Measurements from ENCODE around the gene CBLB.
"Not testable (repeated sequence)": the region's sequence is repeated elsewhere in the genome, so short reads cannot be mapped to it uniquely, and the experiment has no call there.

The CBLB gene

GRCh38 chr3:105815331-105815730 is 53.5 kb downstream of the CBLB start:
- not testable (repeated sequence) for DNase-seq

DNA sequence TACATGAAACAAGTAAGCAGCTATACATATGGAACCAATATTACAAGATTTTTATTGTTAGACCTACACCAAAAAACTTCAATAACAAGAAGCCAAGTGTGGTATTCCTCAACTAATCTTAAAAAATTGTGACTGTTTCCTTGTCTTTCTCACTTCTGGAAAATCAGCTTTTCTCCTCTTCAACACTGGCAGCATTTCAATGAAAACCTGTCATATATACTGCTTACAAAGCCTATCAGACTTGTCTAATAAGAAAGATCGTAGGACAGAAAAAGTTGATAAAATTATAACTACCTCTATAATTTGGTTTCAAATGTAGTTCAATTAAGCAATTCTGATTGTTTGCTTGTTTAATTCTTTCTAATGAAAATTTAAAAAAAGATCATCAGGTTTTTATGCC is 55.1 kb downstream of the CBLB start:
- DNase-seq: no peak

GRCh38 chr3:105812194-105812586 is 56.6 kb downstream of the CBLB start:
- no peak for DNase-seq

DNA sequence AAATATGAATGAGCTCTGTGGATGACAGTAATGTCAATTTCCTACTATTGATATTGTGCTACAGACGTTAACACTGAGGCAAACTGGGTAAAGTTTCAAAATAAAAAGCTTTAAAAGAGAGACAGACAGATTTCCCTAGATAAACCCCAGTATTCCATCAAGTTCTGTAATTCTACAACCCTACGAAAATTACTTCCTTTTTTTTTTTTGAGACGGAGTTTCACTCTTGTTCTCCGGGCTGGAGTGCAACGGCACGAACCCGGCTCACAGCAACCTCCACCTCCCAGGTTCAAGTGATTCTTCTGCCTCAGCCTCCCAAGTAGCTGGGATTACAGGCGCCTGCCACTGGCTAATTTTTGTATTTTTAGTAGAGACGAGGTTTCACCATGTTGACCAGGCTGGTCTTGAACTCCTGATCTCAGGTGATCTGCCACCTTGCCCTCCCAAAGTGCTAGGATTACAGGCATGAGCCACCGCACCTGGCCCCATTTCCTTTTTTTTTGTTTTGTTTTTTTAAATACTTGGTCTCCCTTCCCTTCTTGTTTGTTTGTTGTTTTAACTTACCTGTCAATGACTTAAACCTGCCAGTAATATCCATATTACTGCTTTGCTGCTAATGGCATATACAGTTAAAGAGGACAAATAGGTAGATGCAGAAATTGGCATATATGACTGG is 57.2 kb downstream of the CBLB start:
- DNase-seq: no peak

- DNase-seq: no peak
Observed at GRCh38 chr3:105809208-105809888, 59.5 kb downstream of the CBLB start.

DNA sequence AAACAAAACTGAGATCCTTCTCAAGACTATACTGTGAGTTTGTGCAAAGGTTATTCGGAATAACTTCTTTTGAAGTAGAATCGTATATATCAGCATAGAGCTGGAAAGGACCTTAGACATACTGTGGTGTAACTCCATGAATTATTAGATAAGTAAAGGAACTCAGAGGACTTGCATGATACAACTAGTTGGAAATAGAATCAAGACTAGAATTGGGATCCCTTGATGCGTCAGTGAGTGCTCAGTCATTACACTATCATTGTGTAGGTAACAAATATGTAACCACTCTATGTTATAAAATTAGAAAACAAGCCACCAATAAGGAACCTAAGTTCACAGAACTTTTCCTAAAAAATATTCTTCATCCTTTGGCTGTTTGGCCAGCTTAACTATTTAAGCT is 61.1 kb downstream of the CBLB start:
- DNase-seq: no peak

- DNase-seq: no peak
Observed at GRCh38 chr3:105807146-105807545, 61.7 kb downstream of the CBLB start.

DNA sequence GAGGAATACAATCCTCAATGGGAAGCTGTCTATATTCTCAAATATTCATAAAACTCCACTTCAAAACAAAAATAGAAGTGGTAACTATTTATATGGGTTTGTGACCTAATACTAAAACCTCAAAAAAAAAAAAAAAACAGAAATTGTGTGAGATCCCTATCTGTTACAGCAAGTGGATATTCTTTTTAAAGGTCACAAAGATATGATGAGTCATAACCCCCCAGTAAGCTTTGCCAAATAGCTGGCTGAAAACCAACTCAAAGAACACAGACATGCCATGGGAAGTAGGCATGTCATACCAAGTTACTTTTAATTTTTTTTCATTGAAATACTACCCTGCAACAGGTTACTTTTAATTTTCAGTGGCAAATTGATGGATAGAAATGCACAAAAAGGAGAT is 62.5 kb downstream of the CBLB start:
- DNase-seq: peak in 2 of 5 experiments; percentile 68 to 92

DNA sequence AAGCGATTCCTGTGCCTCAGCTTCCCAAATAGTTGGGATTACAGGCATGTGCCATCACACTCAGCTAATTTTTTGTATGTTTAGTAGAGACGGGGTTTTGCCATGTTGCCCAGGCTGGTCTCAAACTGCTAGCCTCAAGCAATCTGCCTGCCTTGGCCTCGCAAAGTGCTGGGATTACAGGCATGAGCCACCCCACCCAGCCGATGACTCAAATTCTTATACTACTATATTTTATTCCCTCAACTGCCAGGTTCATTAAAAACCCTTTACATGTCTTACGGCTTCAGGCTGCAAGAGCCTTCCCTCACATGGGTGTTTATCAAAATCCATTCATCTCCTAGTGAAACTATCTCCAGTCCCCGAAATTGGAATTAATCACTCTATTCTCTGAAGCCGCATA is 63.4 kb downstream of the CBLB start:
- DNase-seq: no peak

GRCh38 chr3:105802118-105802706 is 66.6 kb downstream of the CBLB start:
- no peak for DNase-seq

DNA sequence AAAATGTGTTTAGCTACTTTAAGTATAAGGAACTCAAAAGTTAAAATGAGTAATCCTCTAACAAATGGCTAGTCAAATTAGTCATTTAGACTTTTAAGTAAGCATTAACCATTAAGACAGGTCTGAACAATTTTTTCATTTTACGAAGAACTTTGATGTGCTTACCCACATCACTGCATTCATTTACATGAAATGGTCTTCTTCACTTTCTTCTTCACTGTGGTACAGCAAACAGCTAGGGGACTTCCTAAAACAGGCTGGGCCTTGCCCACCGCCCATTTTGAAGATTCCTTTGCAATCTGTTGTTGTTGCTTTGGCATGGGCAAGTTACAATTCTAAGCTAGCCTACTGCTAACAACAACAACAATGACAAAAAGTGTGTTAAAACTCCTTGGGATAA is 67.4 kb downstream of the CBLB start:
- DNase-seq: no peak

- no peak for DNase-seq
Observed at GRCh38 chr3:105800320-105800719, 68.5 kb downstream of the CBLB start.

DNA sequence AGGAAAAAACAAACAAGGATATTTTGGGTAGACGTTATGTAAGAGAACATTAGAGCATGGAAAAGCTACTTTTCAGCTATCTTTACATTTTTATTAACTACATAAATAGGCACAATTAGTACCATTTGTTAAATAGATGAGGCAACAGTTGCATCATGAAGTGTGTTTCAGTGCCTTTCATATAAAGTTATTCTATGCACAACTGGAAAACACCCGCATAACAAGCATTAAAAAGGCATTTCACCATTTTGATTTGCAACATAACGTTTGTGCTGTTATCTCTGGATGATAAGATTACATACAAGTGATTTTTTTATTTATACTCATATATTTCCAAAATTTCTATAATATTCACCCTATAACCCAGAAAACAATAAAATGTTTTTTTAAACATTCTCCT is 69.5 kb downstream of the CBLB start:
- no peak for DNase-seq

GRCh38 chr3:105798381-105798934 is 70.4 kb downstream of the CBLB start:
- peak in 1 of 5 experiments; percentile 63 for DNase-seq

DNA sequence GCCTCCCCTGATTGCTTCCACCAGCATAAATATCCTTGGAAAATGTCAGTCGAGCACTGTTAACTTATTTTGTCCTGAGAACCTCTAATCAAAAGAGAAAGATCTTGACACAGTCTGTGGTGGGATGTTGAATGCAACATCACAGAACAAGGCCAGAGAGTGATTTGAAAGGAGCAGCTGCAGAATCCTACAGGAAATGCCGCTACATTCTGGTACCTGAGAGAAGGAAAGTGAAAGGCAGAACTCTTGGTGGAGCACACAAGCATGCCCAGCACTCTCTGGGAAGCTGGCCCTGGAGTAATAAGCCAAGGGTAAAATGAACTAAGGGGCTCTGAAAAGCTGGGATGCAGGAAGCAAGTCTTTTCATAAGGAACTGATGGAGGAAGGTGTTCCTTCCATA is 75.8 kb downstream of the CBLB start:
- no peak for DNase-seq

GRCh38 chr3:105791919-105792786 is 76.7 kb downstream of the CBLB start:
- DNase-seq: no peak

GRCh38 chr3:105791131-105791530 is 77.7 kb downstream of the CBLB start:
- DNase-seq: no peak

DNA sequence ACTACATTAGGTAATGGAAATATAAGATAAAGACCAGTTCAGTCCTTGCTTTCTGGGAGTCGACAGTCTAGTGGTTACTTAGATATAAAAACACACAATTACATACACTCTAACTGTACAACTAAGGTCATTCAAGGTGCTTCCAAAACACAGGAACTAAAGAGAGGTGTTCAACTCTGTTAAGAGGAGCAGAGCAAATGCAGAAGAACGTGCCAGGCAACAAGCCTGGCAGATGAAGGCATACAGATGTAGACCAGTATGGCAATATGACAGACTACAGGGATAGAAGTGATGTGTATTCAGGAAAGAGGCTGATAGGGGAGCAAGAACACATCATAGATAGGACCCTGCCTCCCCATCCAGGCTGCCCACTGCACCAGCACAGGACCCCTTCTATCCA is 78.3 kb downstream of the CBLB start:
- no peak for DNase-seq

DNA sequence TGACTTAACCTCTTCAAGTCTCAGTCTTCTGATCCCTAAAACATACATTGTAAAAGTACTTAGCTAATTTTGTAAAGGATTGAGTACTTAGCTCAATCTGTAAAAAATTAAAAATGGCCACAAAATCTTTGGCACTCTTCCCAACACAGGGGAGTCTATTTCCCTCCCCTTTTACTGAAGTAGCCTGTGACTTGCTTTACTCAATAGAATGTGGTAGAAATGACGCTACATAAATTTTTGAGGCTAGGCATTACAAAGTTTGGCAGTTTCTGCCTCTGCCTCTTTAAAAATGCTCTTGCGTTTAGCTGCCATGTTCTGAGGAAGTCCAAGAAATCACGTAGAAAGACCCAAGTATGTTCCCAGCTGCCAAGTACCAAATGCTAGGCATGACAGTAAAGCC is 80.2 kb downstream of the CBLB start:
- no peak for DNase-seq

DNA sequence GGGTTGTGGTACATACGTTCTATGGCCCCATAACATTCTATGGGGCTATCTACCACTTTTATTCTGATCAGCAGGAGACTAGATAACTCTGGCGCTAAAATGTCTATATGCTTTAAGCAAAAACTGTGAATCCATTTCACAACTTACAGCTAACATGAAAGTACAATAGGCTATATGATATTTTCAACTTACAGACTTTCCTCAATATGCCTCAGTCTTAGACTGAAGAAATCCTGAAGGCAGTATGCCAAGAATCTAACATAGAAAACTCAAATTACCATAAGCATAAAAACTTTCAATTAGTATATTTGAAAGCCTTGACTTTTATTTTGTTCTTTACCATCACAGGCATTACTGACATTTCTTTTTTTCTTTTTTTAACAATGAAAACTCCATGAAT is 81.4 kb downstream of the CBLB start:
- no peak for DNase-seq

DNA sequence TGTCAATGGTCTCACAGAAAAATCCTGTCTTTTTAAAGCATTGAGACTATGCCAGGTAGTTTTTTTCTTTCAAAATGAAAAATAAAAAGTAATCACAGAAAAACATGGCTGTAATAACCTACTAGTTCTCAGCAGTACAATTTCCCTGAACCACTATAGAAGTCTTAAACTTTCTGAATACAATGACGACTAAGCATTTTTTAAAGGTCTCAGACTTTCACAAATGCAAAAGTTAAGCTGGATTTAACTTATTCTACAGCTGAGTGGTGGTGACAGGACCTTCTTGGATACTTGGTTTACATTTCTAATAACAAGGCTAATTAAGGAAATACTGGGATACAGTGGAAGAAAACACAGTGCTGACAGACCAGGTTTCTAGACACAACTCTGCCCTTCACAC is 81.8 kb downstream of the CBLB start:
- DNase-seq: no peak

DNA sequence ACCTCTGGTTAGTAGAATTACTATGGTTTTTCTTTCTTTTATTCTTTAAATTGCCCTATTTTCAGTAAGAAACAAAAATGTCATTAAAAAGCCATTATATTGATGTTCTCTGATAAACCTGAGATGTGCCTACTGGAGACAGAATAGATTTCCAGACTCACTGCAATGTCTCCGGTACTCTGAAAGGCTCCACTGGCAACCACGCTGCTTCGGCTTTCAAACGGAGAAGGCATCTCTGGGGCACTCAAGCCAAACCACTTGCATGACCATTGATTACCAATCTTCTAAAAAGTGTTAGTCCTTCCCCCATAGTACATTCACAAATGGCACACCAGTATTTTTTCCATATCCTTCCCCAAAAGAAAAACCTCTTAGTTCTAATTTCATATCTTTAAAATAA is 82.6 kb downstream of the CBLB start:
- no peak for DNase-seq

DNA sequence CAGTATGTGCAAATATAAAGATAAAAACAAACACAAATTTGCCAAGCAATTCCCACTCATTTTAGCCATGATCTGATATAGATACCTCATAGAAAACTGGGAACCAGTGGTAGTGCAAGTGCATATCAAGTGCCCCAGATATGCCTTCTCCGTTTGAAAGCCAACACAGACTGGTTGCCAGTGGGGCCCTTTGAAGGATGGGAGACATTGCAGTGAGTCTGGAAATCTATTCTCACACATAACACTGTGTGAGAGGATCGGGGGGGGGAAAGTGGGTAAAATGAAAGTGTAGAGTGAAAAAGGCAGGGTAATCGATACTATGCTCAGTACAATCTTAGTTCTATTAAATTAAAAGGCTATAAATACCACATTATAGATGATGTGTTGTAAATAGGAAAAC is 83.0 kb downstream of the CBLB start:
- DNase-seq: no peak

Data from T-helper 2 cell (primary cell).